ENCODE results near the gene RHBDL3.

DNA sequence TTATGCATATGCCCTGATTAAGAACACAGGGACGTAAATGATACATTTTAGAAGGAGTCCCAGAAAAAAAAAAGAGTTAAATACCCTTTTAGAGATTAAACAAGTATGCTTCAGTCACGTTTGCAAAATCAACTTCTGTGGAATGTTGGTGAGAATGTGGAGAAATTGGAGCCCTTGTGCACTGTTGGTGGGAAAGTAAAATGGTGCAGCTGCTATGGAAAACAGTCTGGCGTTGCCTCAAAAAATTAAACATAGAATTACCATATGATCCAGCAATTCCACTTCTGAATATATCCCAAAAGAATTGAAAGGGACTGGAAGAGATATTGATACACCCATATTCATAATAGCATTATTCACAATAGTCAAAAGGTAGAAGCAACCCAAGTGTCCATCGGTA, 26.5 kb downstream of the RHBDL3 start:
- TF ChIP-seq, protein P1, sequence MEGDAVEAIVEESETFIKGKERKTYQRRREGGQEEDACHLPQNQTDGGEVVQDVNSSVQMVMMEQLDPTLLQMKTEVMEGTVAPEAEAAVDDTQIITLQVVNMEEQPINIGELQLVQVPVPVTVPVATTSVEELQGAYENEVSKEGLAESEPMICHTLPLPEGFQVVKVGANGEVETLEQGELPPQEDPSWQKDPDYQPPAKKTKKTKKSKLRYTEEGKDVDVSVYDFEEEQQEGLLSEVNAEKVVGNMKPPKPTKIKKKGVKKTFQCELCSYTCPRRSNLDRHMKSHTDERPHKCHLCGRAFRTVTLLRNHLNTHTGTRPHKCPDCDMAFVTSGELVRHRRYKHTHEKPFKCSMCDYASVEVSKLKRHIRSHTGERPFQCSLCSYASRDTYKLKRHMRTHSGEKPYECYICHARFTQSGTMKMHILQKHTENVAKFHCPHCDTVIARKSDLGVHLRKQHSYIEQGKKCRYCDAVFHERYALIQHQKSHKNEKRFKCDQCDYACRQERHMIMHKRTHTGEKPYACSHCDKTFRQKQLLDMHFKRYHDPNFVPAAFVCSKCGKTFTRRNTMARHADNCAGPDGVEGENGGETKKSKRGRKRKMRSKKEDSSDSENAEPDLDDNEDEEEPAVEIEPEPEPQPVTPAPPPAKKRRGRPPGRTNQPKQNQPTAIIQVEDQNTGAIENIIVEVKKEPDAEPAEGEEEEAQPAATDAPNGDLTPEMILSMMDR (IDR thresholded peaks at IDR 0.05): no peak
- TF ChIP-seq, protein P2, sequence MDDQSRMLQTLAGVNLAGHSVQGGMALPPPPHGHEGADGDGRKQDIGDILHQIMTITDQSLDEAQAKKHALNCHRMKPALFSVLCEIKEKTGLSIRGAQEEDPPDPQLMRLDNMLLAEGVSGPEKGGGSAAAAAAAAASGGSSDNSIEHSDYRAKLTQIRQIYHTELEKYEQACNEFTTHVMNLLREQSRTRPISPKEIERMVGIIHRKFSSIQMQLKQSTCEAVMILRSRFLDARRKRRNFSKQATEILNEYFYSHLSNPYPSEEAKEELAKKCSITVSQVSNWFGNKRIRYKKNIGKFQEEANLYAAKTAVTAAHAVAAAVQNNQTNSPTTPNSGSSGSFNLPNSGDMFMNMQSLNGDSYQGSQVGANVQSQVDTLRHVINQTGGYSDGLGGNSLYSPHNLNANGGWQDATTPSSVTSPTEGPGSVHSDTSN (IDR thresholded peaks at IDR 0.05): no peak
- no peak for TF ChIP-seq POLR2A (IDR thresholded peaks at IDR 0.05; ENCODE audit: low read length)
- TF ChIP-seq CBX2 (IDR thresholded peaks at IDR 0.05; ENCODE audit: borderline replicate concordance, low read depth): no peak

All from A549 (cell line).